Activated B cell treated with CpG ODN at 0.5 μM for 24 hours (primary cell): ENCODE measurements around the gene RFX8. TPM values are rescaled to one million over a fixed set of nuclear protein-coding genes. Genes with fewer than 3 reads are reported as not detected.

Experiments used
- ATAC-seq: fragments of 200-7000 bp; cut with Tn5 transposase; one replicate; pipeline ENCODE4 v1.10.0; 2021; ENCODE audit warnings: low read depth, mild to moderate bottlenecking, moderate library complexity
- CTCF ChIA-PET: fragments of 350-600 bp; sonication (Branson Sonifier 250); formaldehyde crosslinking; loops from one replicate; lab custom pipeline; 2021; ENCODE audit warnings: antibody characterized with exemption; lab: Charles Lee
- POLR2A ChIA-PET: fragments of 350-600 bp; sonication (Branson Sonifier 250); formaldehyde crosslinking; loops from one replicate; lab custom pipeline; 2021; ENCODE audit warnings: antibody characterized with exemption; lab: Charles Lee
- DNase-seq: peaks from one replicate; pipeline ENCODE4 v3.0.0; 2022
- H3K27ac Mint-ChIP-seq: one replicate; pipeline ENCODE4 v1.8.0; 2020; ENCODE audit warnings: mixed read lengths
- H3K27me3 Mint-ChIP-seq: one replicate; pipeline ENCODE4 v1.8.0; 2021; ENCODE audit warnings: mixed read lengths
- H3K36me3 Mint-ChIP-seq: one replicate; pipeline ENCODE4 v1.8.0; 2021; ENCODE audit warnings: low read depth, mixed read lengths
- H3K4me1 Mint-ChIP-seq: one replicate; pipeline ENCODE4 v1.8.0; 2021; ENCODE audit warnings: mixed read lengths
- H3K4me3 Mint-ChIP-seq: one replicate; pipeline ENCODE4 v1.8.0; 2020; ENCODE audit warnings: mild to moderate bottlenecking, mixed read lengths
- H3K9me3 Mint-ChIP-seq: one replicate; pipeline ENCODE4 v1.8.0; 2020; ENCODE audit warnings: mixed read lengths
- CTCF ChIP-seq: fragments of 200-600 bp; IDR thresholded peaks from one replicate; pipeline ENCODE4 v1.8.0; 2022; ENCODE audit warnings: antibody characterized with exemption, mild to moderate bottlenecking
- intact Hi-C: fragments of 100-400 bp; cut with micrococcal nuclease; formaldehyde crosslinking; loops from one replicate; pipeline ENCODE4 v1.15.1; 2024
- total RNA-seq: library from RNA; stranded (reverse); gene quantifications from 2 replicates; pipeline ENCODE4 v1.2.3, GENCODE V29; 2022

The RFX8 gene
- total RNA-seq, 1 donor from 2014 or later = not detected

- Mint-ChIP-seq H3K4me1 (peaks cover 14% of the 10 kb centered on the region), H3K9me3 (peaks cover under 1% of the 10 kb centered on the region), H3K4me3 (no peak overlapping the region), H3K27me3 (peaks cover 2% of the 10 kb centered on the region), H3K36me3 (no peaks in the 10 kb centered on the region), H3K27ac (no peak overlapping the region)
- no peak for TF ChIP-seq CTCF
- intact Hi-C loops = no loop called here
- ATAC-seq (no peak), DNase-seq (no peak)
- ChIA-PET CTCF (no interaction called here), POLR2A (interaction anchor here (0.6 kb wide), 1 partner anchor 42 kb away, joined by 4 read pairs; no protein-coding TSS in a partner anchor)
Measured at GRCh38 chr2:101409699-101410098, 65.2 kb downstream of the RFX8 start.

- ATAC-seq = no peak
Measured at GRCh38 chr2:101408925-101409324, 66.0 kb downstream of the RFX8 start.

GRCh38 chr2:101405351-101405899, 69.5 kb downstream of the RFX8 start:
- no peak for ATAC-seq
- no peak for TF ChIP-seq CTCF

More at GRCh38 chr2:101408925-101409324, 66.0 kb downstream of the RFX8 start:
- Mint-ChIP-seq H3K27me3 (peaks cover 2% of the 10 kb centered on the region), H3K4me1 (peaks cover 14% of the 10 kb centered on the region), H3K36me3 (no peaks in the 10 kb centered on the region), H3K4me3 (no peak overlapping the region), H3K27ac (no peak overlapping the region), H3K9me3 (no peaks in the 10 kb centered on the region)
- ChIA-PET POLR2A (no interaction called here), CTCF (interaction anchor here (1.0 kb wide), 2 partner anchors 29 to 67 kb away, joined by 3 to 4 read pairs; no protein-coding TSS in a partner anchor)
- intact Hi-C loops = no loop called here
- no peak for TF ChIP-seq CTCF
- no peak for DNase-seq

GRCh38 chr2:101403745-101404144, 71.2 kb downstream of the RFX8 start:
- Mint-ChIP-seq H3K9me3 (no peaks in the 10 kb centered on the region), H3K27me3 (peaks cover 2% of the 10 kb centered on the region), H3K4me3 (no peak overlapping the region), H3K36me3 (no peaks in the 10 kb centered on the region), H3K4me1 (peaks cover 60% of the 10 kb centered on the region), H3K27ac (no peak overlapping the region)
- POLR2A ChIA-PET = no interaction called here
- ATAC-seq (no peak), DNase-seq (no peak)
- CTCF ChIA-PET = no interaction called here
- no peak for TF ChIP-seq CTCF
- intact Hi-C loops = loop anchor here (5.0 kb wide), 3 partner anchors 151 to 849 kb away; partner anchors contain the start of genes CNOT11 and MAP4K4

More at GRCh38 chr2:101405351-101405899, 69.5 kb downstream of the RFX8 start:
- no peaks in the 10 kb centered on the region for H3K36me3 Mint-ChIP-seq
- H3K4me1 Mint-ChIP-seq = peaks cover 43% of the 10 kb centered on the region
- H3K27ac Mint-ChIP-seq = peak overlapping the region; percentile 5
- DNase-seq = no peak
- H3K27me3 Mint-ChIP-seq = peaks cover 2% of the 10 kb centered on the region
- peak overlapping the region; percentile 1 for H3K4me3 Mint-ChIP-seq
- ChIA-PET CTCF (interaction anchor here (1.0 to 1.2 kb wide), 2 partner anchors 13 to 16 kb away, joined by 4 read pairs; no protein-coding TSS in a partner anchor), POLR2A (interaction anchor here (0.5 to 1.5 kb wide), 3 partner anchors 12 to 425 kb away, joined by 3 to 5 read pairs (median 4); no protein-coding TSS in a partner anchor)
- intact Hi-C loops = no loop called here
- H3K9me3 Mint-ChIP-seq = no peaks in the 10 kb centered on the region

- ChIA-PET POLR2A (no interaction called here), CTCF (interaction anchor here (1.4 to 1.7 kb wide), 2 partner anchors 15 to 17 kb away, joined by 3 to 5 read pairs; partner anchors contain the start of gene CREG2)
- Mint-ChIP-seq H3K4me1 (peaks cover 66% of the 10 kb centered on the region), H3K27me3 (peaks cover 2% of the 10 kb centered on the region), H3K4me3 (no peak overlapping the region), H3K27ac (no peak overlapping the region), H3K9me3 (no peaks in the 10 kb centered on the region), H3K36me3 (no peaks in the 10 kb centered on the region)
- ATAC-seq (no peak), DNase-seq (no peak)
- intact Hi-C loops = loop anchor here (5.0 kb wide), 3 partner anchors 150 to 850 kb away; partner anchors contain the start of genes CNOT11 and MAP4K4
- no peak for TF ChIP-seq CTCF
Measured at GRCh38 chr2:101402630-101403029, 72.3 kb downstream of the RFX8 start.
